Measurements from ENCODE around the gene PSMF1.
"Not testable (repeated sequence)": the region's sequence is repeated elsewhere in the genome, so short reads cannot be mapped to it uniquely, and the experiment has no call there.

The PSMF1 gene

GRCh38 chr20:1122388-1123315, 4.2 kb downstream of the PSMF1 start:
- DNase-seq (ENCODE audit: low spot score), result no peak

GRCh38 chr20:1123666-1124065, 5.3 kb downstream of the PSMF1 start:
- DNase-seq (ENCODE audit: low spot score), result no peak

- DNase-seq (ENCODE audit: low spot score), result no peak
Observed at GRCh38 chr20:1124421-1124820, 6.0 kb downstream of the PSMF1 start.

- DNase-seq (ENCODE audit: low spot score), result no peak
Observed at GRCh38 chr20:1125277-1125676, 6.9 kb downstream of the PSMF1 start.

GRCh38 chr20:1127840-1128239, 9.4 kb downstream of the PSMF1 start:
- no peak for DNase-seq (ENCODE audit: low spot score)

GRCh38 chr20:1130058-1130694, 11.8 kb downstream of the PSMF1 start:
- DNase-seq (ENCODE audit: low spot score), result no peak

GRCh38 chr20:1130847-1131246, 12.4 kb downstream of the PSMF1 start:
- no peak for DNase-seq (ENCODE audit: low spot score)

- no peak for DNase-seq (ENCODE audit: low spot score)
Observed at GRCh38 chr20:1131354-1131753, 13.0 kb downstream of the PSMF1 start.

- DNase-seq (ENCODE audit: low spot score), result no peak
Observed at GRCh38 chr20:1134355-1134754, 16.0 kb downstream of the PSMF1 start.

GRCh38 chr20:1134836-1135235, 16.4 kb downstream of the PSMF1 start:
- no peak for DNase-seq (ENCODE audit: low spot score)

- DNase-seq (ENCODE audit: low spot score), result no peak
Observed at GRCh38 chr20:1137236-1137635, 18.8 kb downstream of the PSMF1 start.

- DNase-seq (ENCODE audit: low spot score), result no peak
Observed at GRCh38 chr20:1144401-1145172, 26.2 kb downstream of the PSMF1 start.

GRCh38 chr20:1146957-1147356, 28.6 kb downstream of the PSMF1 start:
- no peak for DNase-seq (ENCODE audit: low spot score)

- DNase-seq (ENCODE audit: low spot score), result not testable (repeated sequence)
Observed at GRCh38 chr20:1149812-1150211, 31.4 kb downstream of the PSMF1 start.

GRCh38 chr20:1150218-1150617, 31.8 kb downstream of the PSMF1 start:
- no peak for DNase-seq (ENCODE audit: low spot score)

GRCh38 chr20:1150968-1151367, 32.6 kb downstream of the PSMF1 start:
- no peak for DNase-seq (ENCODE audit: low spot score)

GRCh38 chr20:1154226-1154625, 35.8 kb downstream of the PSMF1 start:
- no peak for DNase-seq (ENCODE audit: low spot score)

- no peak for DNase-seq (ENCODE audit: low spot score)
Observed at GRCh38 chr20:1154691-1155090, 36.3 kb downstream of the PSMF1 start.

GRCh38 chr20:1155342-1155741, 36.9 kb downstream of the PSMF1 start:
- no peak for DNase-seq (ENCODE audit: low spot score)

GRCh38 chr20:1160496-1160895, 42.1 kb downstream of the PSMF1 start:
- DNase-seq (ENCODE audit: low spot score), result no peak

GRCh38 chr20:1160991-1161390, 42.6 kb downstream of the PSMF1 start:
- DNase-seq (ENCODE audit: low spot score), result no peak

GRCh38 chr20:1163105-1163504, 44.7 kb downstream of the PSMF1 start:
- DNase-seq (ENCODE audit: low spot score), result no peak

- no peak for DNase-seq (ENCODE audit: low spot score)
Observed at GRCh38 chr20:1163653-1164052, 45.3 kb downstream of the PSMF1 start.
